Smooth muscle cell (in vitro differentiated cells): ENCODE results near the gene HTN3. TPM values are rescaled to one million over a fixed set of nuclear protein-coding genes. Genes with fewer than 3 reads are reported as not detected.

ENCODE experiments used
- DNase-seq: peaks from one replicate; lab custom pipeline; 2025; ENCODE audit not compliant: unreplicated experiment; lab: John Stamatoyannopoulos, UW
- H2AFZ ChIP-seq: fragments of 200-600 bp; sonication (generic); 2 replicates; pipeline ENCODE4 v1.6.0; 2016; ENCODE audit warnings: antibody characterized with exemption, low read depth, mild to moderate bottlenecking
- H3F3A ChIP-seq: fragments of 200-600 bp; sonication (generic); 2 replicates; pipeline ENCODE4 v1.6.0; 2017; ENCODE audit warnings: antibody characterized with exemption, low read depth
- H3K27ac ChIP-seq: fragments of 200-600 bp; sonication (generic); 2 replicates; pipeline ENCODE4 v1.5.1; 2016; ENCODE audit warnings: low read depth, mild to moderate bottlenecking
- H3K27me3 ChIP-seq: fragments of 200-600 bp; sonication (generic); 2 replicates; pipeline ENCODE4 v1.6.1; 2016; ENCODE audit warnings: low read depth, mild to moderate bottlenecking
- H3K36me3 ChIP-seq: fragments of 200-600 bp; sonication (generic); 2 replicates; pipeline ENCODE4 v1.5.1; 2016; ENCODE audit warnings: low read depth
- H3K4me1 ChIP-seq: fragments of 200-600 bp; sonication (generic); 2 replicates; pipeline ENCODE4 v1.5.1; 2016; ENCODE audit warnings: low read depth
- H3K4me2 ChIP-seq: fragments of 200-600 bp; sonication (generic); 2 replicates; pipeline ENCODE4 v1.6.0; 2016; ENCODE audit warnings: mild to moderate bottlenecking
- H3K4me3 ChIP-seq: fragments of 200-600 bp; sonication (generic); 2 replicates; pipeline ENCODE4 v1.5.1; 2016; ENCODE audit warnings: mild to moderate bottlenecking
- H3K79me2 ChIP-seq: fragments of 200-600 bp; sonication (generic); 2 replicates; pipeline ENCODE4 v1.6.0; 2016; ENCODE audit warnings: low read depth, mild to moderate bottlenecking
- H3K9ac ChIP-seq: fragments of 200-600 bp; sonication (generic); 2 replicates; pipeline ENCODE4 v1.6.0; 2016; ENCODE audit warnings: low read depth
- H3K9me3 ChIP-seq: fragments of 200-600 bp; sonication (generic); replicated peaks from 2 replicates; pipeline ENCODE4 v1.5.1; 2016; ENCODE audit warnings: low read depth
- H4K20me1 ChIP-seq: fragments of 200-600 bp; sonication (generic); 2 replicates; pipeline ENCODE4 v1.6.0; 2016; ENCODE audit warnings: low read depth
- CTCF ChIP-seq: fragments of 200-600 bp; sonication (generic); IDR thresholded peaks from 2 replicates; pipeline ENCODE4 v1.5.1; 2017; ENCODE audit warnings: borderline replicate concordance, mild to moderate bottlenecking, antibody characterized with exemption; ENCODE audit not compliant: insufficient read depth, poor library complexity, severe bottlenecking
- WGBS: methylation state at CpG from one replicate; pipeline ENCODE4 v1.1.7; 2016; ENCODE audit warnings: low lambda C conversion rate; 5-methylcytosine and 5-hydroxymethylcytosine counted together
- polyA plus RNA-seq: library from polyadenylated mRNA; unstranded; fragments of >200 nt; fragmentation: Nextera tagmentation; extraction: Ambion mirVana; gene quantifications from 2 replicates; pipeline ENCODE4 v1.2.1, GENCODE V29; 2016
- total RNA-seq: library from RNA; depleted of rRNA; stranded (reverse); fragments of >200 nt; gene quantifications from 2 replicates; pipeline ENCODE4 v1.2.3, GENCODE V29; 2014

The HTN3 gene
- total and polyA plus RNA-seq, 2 experiments from 2014 or later, result 1.1 TPM; not detected in 1

GRCh38 chr4:69994782-69995181 lies 33.5 kb upstream of the HTN3 start:
- Histone ChIP-seq H3K4me2 (no peak overlapping the region), H3K27ac (no peak overlapping the region), H3K27me3 (no peaks in the 10 kb centered on the region), H3K9me3 (no peaks in the 10 kb centered on the region), H4K20me1 (no peaks in the 10 kb centered on the region), H3K36me3 (no peaks in the 10 kb centered on the region), H3F3A (no peaks in the 10 kb centered on the region), H3K9ac (no peak overlapping the region), H3K79me2 (no peaks in the 10 kb centered on the region), H2AFZ (no peak overlapping the region), H3K4me1 (no peaks in the 10 kb centered on the region), H3K4me3 (no peak overlapping the region)
- no peak for TF ChIP-seq CTCF
- WGBS, result 85% methylated on average over 5 of the region's 5 CpGs
- no peak for DNase-seq

GRCh38 chr4:69995526-69996016 lies 32.7 kb upstream of the HTN3 start, which contains the start of gene STATH:
Gene STATH, plus strand, starts transcription at chr4:69995966. Its CDS starts 2,472 bp downstream, at chr4:69998438.
- H3K4me2 ChIP-seq, result no peak within 1 kb of the TSS
- no peak within 1 kb of the TSS for H3K9ac ChIP-seq
- no peaks in the 10 kb centered on the region for H3K27me3 ChIP-seq
- no peaks in the 10 kb centered on the region for H4K20me1 ChIP-seq
- no peaks in the 10 kb centered on the region for H3K9me3 ChIP-seq
- H2AFZ ChIP-seq, result no peak within 1 kb of the TSS
- H3K27ac ChIP-seq, result no peak within 1 kb of the TSS
- DNase-seq, result no peak
- 52% methylated on average over 3 of the region's 3 CpGs for WGBS
- H3K36me3 ChIP-seq, result no peaks in the 10 kb centered on the region
- H3K4me3 ChIP-seq, result no peak within 1 kb of the TSS
- no peaks in the 10 kb centered on the region for H3F3A ChIP-seq
- no peak for TF ChIP-seq CTCF
- no peaks in the 10 kb centered on the region for H3K4me1 ChIP-seq
- no peaks in the 10 kb centered on the region for H3K79me2 ChIP-seq

GRCh38 chr4:69999420-69999819 lies 28.8 kb upstream of the HTN3 start:
- Histone ChIP-seq H3K4me2 (no peak overlapping the region), H3F3A (no peaks in the 10 kb centered on the region), H3K27ac (no peak overlapping the region), H3K9ac (no peak overlapping the region), H3K9me3 (no peaks in the 10 kb centered on the region), H4K20me1 (no peaks in the 10 kb centered on the region), H3K4me1 (no peaks in the 10 kb centered on the region), H3K4me3 (no peak overlapping the region), H2AFZ (no peak overlapping the region), H3K79me2 (no peaks in the 10 kb centered on the region), H3K27me3 (no peaks in the 10 kb centered on the region), H3K36me3 (no peaks in the 10 kb centered on the region)
- WGBS, result 94% methylated on average over 3 of the region's 3 CpGs
- no peak for TF ChIP-seq CTCF
- DNase-seq, result no peak

GRCh38 chr4:70000711-70001110 lies 27.5 kb upstream of the HTN3 start:
- H3K4me1 ChIP-seq, result no peaks in the 10 kb centered on the region
- no peak overlapping the region for H3K4me2 ChIP-seq
- TF ChIP-seq CTCF, result no peak
- no peaks in the 10 kb centered on the region for H3K9me3 ChIP-seq
- H3K27me3 ChIP-seq, result no peaks in the 10 kb centered on the region
- no peak overlapping the region for H3K9ac ChIP-seq
- no peak overlapping the region for H3K4me3 ChIP-seq
- H3K79me2 ChIP-seq, result no peaks in the 10 kb centered on the region
- no peaks in the 10 kb centered on the region for H3F3A ChIP-seq
- DNase-seq, result no peak
- H4K20me1 ChIP-seq, result no peaks in the 10 kb centered on the region
- no peak overlapping the region for H2AFZ ChIP-seq
- no peak overlapping the region for H3K27ac ChIP-seq
- 91% methylated on average over 1 of the region's 1 CpG for WGBS
- no peaks in the 10 kb centered on the region for H3K36me3 ChIP-seq
